Measurements from ENCODE around the gene CCDC170.
A peak's percentile ranks its signal among the peaks of the same experiment; 100 is the strongest.
"Not testable (repeated sequence)": the region's sequence is repeated elsewhere in the genome, so short reads cannot be mapped to it uniquely, and the experiment has no call there.

Gene CCDC170

DNA sequence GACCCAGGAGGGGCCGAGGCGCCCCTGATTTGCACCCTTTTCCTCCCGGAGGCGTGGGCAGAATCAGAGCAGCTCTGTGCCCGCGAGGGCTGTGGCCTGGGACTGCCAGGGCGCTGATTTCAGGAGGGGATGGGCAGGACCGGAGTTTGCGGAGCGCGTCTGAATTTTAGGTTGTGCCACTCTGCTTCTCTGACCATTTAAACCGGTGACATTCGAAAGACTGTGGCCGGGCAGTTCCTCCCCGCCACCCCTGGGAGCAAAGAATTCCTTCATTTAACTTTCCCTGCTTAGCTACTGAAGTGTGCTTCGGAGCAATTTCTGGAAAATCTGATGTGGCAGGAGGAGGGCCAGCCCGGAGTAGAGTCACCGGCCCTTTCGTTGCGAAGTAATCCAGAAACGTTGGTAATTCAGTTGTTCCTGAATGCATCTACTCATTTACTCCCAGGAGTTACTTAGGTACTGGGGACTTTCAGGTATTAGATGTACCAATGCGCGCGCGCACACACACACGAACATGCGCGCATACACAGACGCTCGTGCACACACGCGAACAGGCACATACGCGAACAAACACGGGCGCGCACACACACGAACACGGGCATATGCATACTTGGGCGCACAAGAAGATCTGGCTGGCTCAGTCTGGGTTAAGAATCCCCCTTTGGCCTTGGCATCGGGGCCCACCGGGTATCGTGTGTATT lies 568 bp downstream of the CCDC170 start:
- DNase-seq = peak; percentile 39

DNA sequence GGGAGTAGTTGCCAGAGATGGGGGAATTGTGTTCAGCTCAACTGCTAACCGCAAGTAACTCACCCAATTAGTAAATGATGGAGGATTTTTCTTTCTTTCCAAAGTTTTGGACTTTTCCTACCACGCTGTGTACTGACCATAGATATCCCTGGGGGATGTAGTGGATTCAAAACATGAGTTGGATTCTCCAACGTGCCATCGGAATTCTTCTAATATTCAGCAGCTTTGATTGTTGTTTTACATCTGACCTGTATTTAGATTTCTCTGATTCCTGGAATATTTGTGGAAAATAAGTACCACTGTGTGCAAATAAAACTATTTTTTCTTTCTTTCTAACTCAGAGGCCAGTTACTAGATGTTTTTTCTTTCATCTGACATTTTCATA lies 1.1 kb downstream of the CCDC170 start:
- DNase-seq = peak; percentile 34

DNA sequence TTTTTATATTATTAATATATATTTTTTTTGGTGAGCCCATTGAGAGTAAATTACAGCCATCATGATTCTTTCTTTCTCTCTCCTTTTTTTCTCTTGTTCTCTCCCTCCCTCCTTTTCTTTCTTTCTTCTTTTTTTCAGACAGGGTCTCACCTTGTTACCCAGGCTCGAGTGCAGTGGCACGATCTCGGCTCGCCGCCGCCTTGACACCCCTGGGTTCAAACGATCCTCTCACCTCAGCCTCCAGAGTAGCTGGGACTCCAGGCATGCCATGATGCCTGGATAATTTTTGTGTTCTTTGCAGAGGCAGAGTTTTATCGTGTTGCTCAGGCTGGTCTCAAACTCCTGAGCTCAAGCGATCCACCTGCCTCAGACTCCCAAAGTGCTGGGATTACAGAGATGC lies 1.6 kb downstream of the CCDC170 start:
- DNase-seq = no peak

DNA sequence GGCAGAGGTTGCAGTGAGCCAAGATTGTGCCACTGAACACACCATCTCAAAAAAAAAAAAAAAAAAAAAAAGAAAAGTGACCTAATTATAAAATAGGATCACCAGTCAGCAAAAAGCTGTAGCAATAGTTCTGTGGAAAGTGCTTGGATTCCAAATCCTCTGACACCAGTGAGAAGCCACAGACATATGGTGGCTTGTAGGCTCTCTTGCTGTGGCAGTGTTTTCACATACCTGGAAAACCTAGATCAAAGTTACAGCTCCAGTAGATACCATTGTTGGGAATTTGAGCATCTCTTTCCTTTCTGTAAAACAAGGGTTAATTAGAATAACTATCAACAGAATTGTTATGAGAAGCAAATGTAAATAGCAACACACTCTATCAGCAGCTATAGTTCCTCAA lies 4.1 kb downstream of the CCDC170 start:
- no peak for DNase-seq

DNA sequence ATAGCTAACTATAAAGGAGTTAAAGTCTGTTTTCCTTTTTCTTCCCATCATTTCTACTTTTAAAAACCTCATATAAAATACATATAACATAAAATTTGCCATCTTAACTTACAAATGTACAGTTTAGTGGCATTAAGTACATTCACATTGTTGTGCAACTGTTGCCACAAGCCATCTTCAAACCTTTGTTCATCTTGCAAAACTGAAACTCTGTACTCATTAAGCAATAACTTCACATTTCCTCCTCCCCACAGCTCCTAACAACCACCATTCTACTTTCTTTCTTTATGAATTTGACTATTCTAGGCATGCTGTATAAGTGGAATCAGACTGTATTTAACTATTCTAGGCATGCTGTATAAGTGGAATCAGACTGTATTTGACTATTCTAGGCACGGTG lies 4.5 kb downstream of the CCDC170 start:
- peak; percentile 32 for DNase-seq

DNA sequence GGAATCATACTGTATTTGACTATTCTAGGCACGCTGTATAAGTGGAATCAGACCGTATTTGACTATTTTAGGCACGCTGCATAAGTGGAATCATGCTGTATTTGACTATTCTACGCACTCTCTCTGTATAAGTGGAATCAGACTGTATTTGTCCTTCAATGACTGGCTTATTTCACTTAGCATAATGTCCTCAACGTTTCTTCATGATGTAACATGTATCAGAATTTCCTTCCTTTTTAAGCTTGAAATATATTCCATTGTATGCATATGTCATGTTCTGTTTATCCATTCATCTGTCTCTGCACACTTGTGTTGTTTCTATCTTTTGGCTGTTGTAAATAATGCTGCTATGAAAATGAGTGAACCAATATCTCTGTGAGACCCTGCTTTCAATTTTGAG lies 5.7 kb downstream of the CCDC170 start:
- no peak for DNase-seq

DNA sequence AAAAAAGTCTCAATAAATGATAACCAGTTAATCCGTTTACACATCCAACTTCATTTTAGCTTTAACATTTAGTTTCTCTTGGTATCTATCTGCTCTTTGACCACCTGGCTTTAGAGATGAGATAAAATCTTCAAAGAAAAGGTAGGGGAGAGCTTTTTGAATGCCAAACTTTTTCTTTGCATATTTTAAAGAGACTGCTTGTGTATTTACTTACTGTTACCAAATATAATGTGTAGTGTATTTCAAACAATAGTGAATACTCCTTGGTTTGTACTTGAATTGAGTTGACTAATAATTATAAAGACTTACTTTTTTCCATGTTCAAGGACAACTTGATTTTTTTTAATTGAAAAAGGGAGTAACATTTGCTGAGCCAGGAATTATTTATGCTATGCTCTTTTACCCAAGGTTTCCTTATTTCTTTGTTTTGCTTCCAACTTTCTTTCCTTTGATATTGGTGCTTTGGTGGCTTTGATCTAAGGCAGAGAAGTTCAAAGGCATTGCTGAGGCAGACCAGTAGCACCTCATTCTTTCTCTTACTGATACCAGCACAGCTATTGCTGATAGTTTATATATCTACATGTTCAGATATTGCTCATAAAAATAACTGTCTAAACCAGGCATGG lies 7.8 kb downstream of the CCDC170 start:
- DNase-seq = no peak

DNA sequence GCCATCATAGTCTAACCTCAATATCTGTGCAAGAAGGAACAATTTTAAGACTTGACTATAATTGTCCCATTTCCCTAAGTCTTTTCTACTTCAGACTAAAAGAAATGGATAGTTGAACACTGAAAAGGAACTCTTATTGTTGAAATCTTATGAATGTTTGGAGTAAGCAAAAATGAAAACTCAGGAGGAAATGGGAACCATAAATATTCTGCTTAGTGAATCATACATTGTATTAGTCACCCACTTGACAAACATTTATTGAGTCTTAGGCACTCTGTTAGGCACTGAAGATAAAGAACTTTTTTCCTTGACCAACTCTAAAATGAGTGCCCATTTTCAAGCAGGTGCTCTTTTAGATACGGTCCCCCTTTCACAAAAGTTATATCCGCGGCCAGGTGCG lies 8.7 kb downstream of the CCDC170 start:
- DNase-seq = peak; percentile 46

DNA sequence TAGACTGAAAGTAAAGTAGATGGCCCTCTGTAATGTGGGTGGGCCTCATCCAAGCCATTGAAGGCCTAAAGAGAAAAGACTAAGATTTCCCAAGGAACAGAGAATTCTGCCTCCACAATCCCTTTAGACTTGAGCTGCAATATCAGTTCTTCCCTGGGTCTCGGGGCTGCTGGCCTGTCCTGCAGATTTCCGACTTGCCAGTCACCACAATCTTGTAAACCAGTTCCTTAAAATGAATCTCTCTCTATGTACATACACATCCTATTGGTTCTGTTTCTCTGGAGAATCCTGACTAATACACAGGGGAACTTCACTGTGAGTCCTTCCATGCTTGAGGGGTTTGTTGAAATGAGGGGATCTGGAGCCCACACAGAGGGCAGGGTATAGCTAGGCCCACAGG lies 12.9 kb downstream of the CCDC170 start:
- DNase-seq = no peak

DNA sequence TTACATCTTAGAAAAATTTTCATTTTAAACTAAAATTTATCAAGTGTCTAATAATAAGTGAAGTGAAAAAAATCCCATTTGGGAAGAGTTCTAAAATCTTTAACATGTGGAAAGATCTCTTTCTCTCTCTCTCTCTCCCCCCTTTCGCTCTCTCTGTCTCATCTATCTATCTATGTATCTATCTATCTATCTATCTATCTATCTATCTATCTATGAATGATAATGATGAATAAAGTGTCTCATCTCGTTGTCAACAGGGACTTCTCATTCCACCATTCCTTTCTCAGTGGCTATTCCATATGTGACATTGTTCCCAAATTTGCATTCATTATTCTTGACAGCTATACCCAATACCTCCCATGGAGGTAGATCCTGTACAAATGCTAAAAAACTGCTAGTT lies 15.2 kb downstream of the CCDC170 start:
- no peak for DNase-seq

DNA sequence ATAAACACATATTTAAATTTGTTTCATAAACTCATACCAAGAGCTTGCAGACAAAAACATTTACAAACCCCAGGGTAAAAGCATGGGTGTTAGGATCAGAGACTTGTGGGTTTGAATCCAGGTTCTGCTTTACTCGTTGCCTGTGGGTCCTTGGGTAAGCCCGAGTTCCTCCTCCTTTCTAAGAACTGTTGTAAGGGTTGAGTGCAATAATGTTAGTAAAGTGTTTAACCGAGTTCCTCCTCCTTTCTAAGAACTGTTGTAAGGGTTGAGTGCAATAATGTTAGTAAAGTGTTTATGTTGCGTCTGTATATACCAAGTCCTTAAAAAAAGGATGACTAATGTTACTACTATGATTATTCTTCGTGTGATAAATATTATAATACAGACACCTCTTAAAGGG lies 18.7 kb downstream of the CCDC170 start:
- DNase-seq = no peak

DNA sequence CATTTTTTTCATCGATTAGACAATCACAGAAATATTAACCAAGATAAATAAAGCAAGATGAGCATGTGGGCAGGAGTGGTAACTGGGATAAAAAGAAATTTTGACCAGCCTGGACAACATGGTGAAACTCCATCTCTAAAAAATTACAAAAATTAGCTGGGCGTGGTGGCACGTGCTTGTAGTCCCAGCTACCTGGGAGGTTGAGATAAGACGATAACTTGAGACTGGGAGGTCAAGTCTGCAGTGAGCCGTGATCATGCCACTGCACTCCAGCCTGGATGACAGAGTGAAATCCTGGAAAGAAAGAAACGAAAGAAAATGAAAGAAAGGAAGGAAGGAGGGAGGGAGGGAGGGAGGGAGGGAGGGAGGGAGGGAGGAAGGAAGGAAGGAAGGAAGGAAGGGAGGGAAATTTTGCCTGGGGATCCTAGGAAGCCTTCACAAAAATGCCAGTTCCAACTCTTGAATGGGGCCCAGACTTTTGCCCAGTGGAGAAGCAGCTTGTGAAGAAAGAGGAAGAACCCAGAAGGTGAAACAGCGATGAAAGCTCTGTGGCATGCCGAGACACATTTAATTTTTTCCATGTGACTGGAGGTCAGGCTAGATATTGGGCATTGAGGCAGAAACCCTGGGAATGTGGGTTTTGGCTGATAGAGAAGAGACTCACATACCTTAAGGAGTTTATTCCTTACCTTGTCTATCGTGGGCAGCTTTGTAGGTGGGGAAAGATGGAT lies 20.3 kb downstream of the CCDC170 start:
- no peak for DNase-seq

DNA sequence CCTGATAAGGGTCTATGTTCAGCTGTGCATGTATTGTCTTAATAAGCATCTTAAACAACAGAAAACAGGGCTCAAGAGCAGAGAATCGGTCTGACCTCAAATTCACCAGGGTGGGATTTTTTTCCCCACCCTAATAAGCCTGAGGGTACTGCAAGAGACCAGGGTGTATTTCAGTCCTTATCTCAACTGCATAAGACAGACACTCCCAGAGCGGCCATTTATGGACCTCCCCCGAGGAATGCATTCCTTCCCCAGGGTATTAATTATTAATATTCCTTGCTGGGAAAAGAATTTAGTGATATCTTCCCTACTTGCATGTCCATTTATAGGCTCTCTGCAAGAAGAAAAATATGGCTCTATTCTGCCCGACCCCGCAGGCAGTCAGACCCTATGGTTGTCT lies 25.2 kb downstream of the CCDC170 start:
- not testable (repeated sequence) for DNase-seq

DNA sequence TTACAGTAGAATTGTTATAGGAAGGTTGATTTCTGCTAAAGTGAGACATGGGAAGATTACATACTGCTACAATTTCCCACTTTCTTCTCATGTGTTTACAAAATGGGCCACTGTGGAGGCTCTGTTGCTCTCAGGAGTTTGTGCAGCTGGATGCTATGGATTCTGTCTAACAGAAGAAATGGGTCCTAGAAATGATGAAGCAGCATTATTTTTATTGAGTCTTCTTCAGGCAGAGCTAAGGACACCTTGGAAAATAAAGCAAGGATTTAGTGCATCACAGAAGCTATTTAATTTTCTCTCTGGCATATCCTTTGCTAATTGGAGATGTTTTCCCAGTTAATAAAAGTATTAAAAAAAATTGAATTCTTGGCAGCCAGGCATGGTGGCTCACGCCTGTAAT lies 29.2 kb downstream of the CCDC170 start:
- DNase-seq = no peak

DNA sequence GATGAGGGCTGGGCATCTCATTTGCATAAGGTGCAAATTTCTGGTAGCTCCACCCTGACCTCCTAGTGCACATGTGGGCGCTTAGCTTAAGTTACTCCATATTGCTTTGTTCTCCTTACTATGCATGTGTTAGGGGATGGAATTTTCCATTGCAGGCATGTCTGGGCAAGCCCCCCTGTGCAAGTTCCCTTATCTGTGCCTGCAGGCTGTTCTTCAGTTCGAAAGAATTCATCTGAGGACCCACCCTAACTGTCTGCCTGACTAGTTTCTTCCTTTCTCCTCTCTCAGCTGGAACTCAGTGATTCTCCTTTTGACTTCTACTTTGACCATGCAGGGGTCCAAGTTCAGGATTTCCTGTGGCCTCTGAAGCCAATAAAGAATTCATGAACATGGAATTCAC lies 30.2 kb downstream of the CCDC170 start:
- DNase-seq = no peak

DNA sequence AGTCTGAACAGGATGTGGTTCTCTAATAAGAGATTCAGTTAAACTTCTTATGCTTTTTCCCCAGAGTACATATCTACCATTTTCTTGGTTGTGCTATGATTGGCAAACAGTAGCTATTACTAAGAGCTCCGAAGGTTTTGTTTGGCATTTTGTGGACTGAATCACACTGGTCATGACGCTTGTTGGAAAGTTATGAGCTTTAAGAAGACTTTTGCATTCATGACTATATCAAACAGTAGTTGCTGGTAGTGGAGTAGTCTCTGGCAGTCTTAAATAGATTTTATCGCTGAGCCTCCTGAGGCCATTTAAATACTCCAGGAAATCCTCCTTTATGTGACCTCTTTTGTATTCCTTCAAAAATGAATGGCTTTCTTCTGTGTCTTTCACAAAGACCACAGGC lies 40.8 kb downstream of the CCDC170 start:
- peak; percentile 50 for DNase-seq

DNA sequence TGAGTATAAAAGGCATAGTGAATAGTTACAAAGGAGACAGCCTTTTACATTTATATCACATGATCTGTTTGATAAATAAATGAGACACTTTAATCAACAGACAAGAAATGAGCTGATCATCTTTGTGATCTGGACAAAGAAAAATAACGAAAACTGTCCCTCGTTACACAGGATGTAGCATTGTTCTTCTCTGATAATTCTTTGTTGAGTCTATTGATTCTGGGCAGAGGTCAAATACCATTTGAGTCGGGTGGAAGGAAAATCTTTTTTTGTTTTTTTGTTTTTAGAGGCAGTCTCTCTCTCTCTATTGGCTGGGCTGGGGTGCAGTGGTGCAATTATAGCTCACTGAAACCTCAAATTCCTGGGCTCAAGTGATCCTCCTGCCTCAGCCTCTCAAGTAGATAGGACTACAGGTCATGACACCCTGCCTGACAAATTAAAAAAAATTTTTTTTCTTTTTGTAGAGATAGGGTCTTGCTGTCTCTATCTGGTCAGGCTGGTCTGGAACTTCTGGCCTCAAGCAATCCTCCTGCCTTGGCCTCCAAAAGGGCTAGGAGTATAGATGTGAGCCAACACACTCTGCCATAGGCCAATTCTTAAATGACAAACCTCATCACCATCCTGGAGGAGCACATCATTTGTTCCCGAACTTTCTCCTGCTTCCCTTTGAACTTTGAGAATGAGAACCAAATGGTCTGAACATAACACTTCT lies 41.8 kb downstream of the CCDC170 start:
- DNase-seq = no peak

DNA sequence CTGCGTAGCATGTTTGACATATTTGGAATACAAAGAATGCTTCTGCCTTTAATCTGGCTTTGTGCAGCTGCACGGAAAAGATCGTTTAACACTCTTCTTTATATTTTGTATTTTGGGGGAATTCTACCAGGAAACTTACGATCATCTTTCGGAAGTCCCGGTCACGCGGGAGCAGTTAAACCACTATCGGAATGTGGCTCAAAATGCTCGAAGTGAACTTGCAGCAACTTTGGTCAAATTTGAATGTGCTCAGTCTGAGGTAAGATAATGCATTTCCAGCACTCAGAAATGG lies 42.3 kb downstream of the CCDC170 start:
- peak; percentile 12 for DNase-seq

DNA sequence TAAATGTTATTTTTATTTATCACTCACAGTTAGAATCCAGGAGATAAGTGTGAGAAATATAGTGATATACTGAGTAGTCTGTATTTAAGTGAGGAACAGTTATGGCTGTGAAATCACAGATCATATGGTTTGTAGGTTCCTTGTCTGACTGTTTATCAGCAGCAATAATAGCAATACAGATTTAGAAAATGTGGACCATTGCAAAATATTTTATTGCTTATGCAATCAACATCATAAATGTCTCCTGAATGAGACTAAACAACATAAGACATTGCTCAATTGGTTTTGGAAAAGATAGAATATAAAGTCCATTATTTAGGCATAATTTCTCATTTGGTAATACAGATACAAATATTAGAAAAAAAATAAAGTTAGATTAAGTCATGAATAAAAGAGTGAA lies 43.7 kb downstream of the CCDC170 start:
- DNase-seq = no peak

DNA sequence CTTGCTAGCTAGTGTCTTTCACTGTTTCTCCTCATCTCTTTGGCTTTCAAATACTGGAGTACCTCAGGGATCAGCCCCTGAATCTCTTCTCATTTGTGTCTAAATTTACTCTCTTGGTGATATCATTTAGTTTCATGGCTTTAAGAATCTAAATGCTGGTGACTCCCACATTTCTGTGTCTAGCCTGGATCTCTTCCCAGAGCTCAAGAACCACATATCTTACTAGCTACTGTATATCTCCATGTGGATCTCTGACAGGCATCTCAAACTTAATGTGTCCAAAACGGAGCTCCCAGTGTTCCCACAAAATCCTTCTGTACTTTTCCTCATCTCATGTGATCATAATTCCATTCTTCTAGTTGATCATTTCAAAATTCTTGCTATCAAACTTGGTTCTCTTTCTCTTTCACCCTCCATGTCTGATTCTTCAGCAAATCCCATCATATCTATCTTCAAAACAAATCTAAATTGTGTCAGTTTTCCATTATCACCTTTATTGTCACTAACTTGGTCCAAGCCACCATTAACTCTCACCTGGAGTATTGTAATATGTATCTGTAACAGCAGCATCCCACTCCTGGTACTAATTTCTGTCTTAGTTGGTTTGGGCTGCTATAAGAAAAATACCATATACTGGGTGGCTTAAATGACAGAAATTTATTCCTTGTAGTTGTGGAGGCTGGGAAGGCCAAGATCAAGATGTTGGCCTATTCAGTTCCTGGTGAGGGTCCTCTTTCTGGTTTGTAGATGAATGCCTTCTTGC lies 45.9 kb downstream of the CCDC170 start:
- no peak for DNase-seq

DNA sequence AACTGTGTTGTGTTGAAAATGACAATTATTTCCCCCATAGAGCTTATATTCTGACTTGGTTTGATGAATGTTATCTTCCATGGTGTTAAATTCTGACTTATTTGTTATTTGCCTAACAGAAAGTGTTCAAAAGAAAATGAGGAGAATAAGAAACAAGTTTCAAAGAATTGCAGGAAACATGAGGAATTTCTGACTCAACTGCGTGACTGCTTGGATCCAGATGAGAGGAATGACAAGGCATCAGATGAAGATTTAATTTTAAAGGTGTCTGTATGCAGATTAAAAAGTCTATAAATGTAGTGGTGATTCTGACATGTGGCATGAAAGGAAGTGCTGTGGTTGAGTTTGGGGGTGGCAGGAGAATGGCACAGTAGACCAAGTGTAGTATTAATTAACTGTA lies 50.6 kb downstream of the CCDC170 start:
- no peak for DNase-seq

DNA sequence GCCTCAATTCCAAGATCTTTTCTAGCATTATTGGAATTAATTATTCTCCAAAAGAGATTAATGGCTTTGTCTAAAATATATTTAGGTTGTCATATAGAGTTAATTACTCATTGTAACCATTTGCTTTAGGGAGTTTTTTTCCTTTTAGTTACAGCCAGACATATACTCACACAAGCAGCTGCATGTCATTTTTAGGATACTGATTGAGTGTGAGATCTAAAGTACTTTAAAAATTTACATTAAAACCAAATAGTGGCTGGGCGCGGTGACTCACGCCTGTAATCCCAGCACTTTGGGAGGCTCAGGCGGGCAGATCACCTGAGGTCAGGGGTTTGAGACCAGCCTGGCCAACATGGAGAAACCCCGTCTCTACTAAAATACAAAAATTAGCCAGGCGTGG lies 51.1 kb downstream of the CCDC170 start:
- not testable (repeated sequence) for DNase-seq

Measured in fibroblast of skin of right quadriceps (primary cell).